GM23338 (cell line): ENCODE measurements around the gene TMEM59. TPM values are rescaled to one million over a fixed set of nuclear protein-coding genes. Genes with fewer than 3 reads are reported as not detected.

Experiments
- ATAC-seq: fragments of 200-7000 bp; cut with Tn5 transposase; 3 replicates; pipeline ENCODE4 v1.9.1; 2020
- DNase-seq: peaks from one replicate; pipeline ENCODE4 v3.0.0-alpha.2; 2015; ENCODE audit warnings: low spot score
- H2AFZ ChIP-seq: fragments of 200-600 bp; sonication (generic); 2 replicates; pipeline ENCODE4 v1.8.0; 2016; ENCODE audit warnings: antibody characterized with exemption, mild to moderate bottlenecking, moderate library complexity
- H3F3A ChIP-seq: fragments of 200-600 bp; sonication (generic); replicated peaks from 2 replicates; pipeline ENCODE4 v1.8.0; 2017; ENCODE audit warnings: antibody characterized with exemption, mixed run types, low read depth
- H3K27ac ChIP-seq: fragments of 200-600 bp; sonication (generic); 2 replicates; pipeline ENCODE4 v1.6.1; 2016; ENCODE audit warnings: low read depth
- H3K27me3 ChIP-seq: fragments of 200-600 bp; sonication (generic); 2 replicates; pipeline ENCODE4 v1.8.0; 2016; ENCODE audit warnings: mild to moderate bottlenecking, mixed run types, moderate library complexity; ENCODE audit not compliant: insufficient read depth
- H3K36me3 ChIP-seq: fragments of 200-600 bp; sonication (generic); 2 replicates; pipeline ENCODE4 v1.8.0; 2016; ENCODE audit warnings: mild to moderate bottlenecking; ENCODE audit not compliant: insufficient read depth
- H3K4me1 ChIP-seq: fragments of 200-600 bp; sonication (generic); 2 replicates; pipeline ENCODE4 v1.8.0; 2016; ENCODE audit warnings: mild to moderate bottlenecking, moderate library complexity; ENCODE audit not compliant: insufficient read depth
- H3K4me2 ChIP-seq: fragments of 200-600 bp; sonication (generic); 2 replicates; pipeline ENCODE4 v1.7.1; 2017; ENCODE audit warnings: mixed run types
- H3K4me3 ChIP-seq: fragments of 200-600 bp; sonication (generic); 2 replicates; pipeline ENCODE4 v1.6.1; 2016; ENCODE audit warnings: mixed run types
- H3K79me2 ChIP-seq: fragments of 200-600 bp; sonication (generic); replicated peaks from 2 replicates; pipeline ENCODE4 v1.8.0; 2017; ENCODE audit warnings: mild to moderate bottlenecking; ENCODE audit not compliant: insufficient read depth
- H3K9me2 ChIP-seq: fragments of 200-600 bp; sonication (generic); 2 replicates; pipeline ENCODE4 v1.8.0; 2017; ENCODE audit not compliant: insufficient read depth
- H4K20me1 ChIP-seq: fragments of 200-600 bp; sonication (generic); replicated peaks from 2 replicates; pipeline ENCODE4 v1.8.0; 2017; ENCODE audit warnings: mild to moderate bottlenecking; ENCODE audit not compliant: insufficient read depth
- H3K27ac Mint-ChIP-seq: 2 replicates; pipeline ENCODE4 v1.8.0; 2020; ENCODE audit warnings: inconsistent platforms, mild to moderate bottlenecking, moderate library complexity, mixed read lengths
- H3K27me3 Mint-ChIP-seq: 3 replicates; pipeline ENCODE4 v1.8.0; 2022; ENCODE audit warnings: low read depth, mild to moderate bottlenecking, moderate library complexity, mixed read lengths, inconsistent platforms; ENCODE audit not compliant: insufficient read depth, poor library complexity
- H3K36me3 Mint-ChIP-seq: 3 replicates; pipeline ENCODE4 v1.8.0; 2021; ENCODE audit warnings: low read depth, mild to moderate bottlenecking, inconsistent platforms, moderate library complexity, mixed read lengths
- H3K4me1 Mint-ChIP-seq: 3 replicates; pipeline ENCODE4 v1.8.0; 2020; ENCODE audit warnings: mild to moderate bottlenecking, inconsistent platforms, mixed read lengths
- H3K4me3 Mint-ChIP-seq: 3 replicates; pipeline ENCODE4 v1.8.0; 2021; ENCODE audit warnings: moderate library complexity, mild to moderate bottlenecking, inconsistent platforms, mixed read lengths
- H3K9me3 Mint-ChIP-seq: 3 replicates; pipeline ENCODE4 v1.8.0; 2020; ENCODE audit warnings: moderate library complexity, mild to moderate bottlenecking, inconsistent platforms, mixed read lengths
- CREB1 ChIP-seq: fragments of 250-450 bp; sonication (Bioruptor Pico); IDR thresholded peaks from 2 replicates; pipeline ENCODE4 v1.5.0; 2020; ENCODE audit warnings: low read depth, mild to moderate bottlenecking, moderate library complexity
- ETS1 ChIP-seq: IDR thresholded peaks from 2 replicates; pipeline ENCODE4 v1.6.1; 2016; ENCODE audit warnings: antibody characterized with exemption
- EZH2 ChIP-seq: fragments of 200-600 bp; sonication (generic); IDR thresholded peaks from one replicate; pipeline ENCODE4 v1.8.0; 2017; ENCODE audit warnings: antibody characterized with exemption, mild to moderate bottlenecking, low read depth; ENCODE audit not compliant: unreplicated experiment
- EZH2phosphoT487 ChIP-seq: fragments of 200-600 bp; sonication (generic); IDR thresholded peaks from one replicate; pipeline ENCODE4 v1.8.1; 2018; ENCODE audit warnings: antibody characterized with exemption; ENCODE audit not compliant: unreplicated experiment
- JUNB ChIP-seq: IDR thresholded peaks from one replicate; pipeline ENCODE4 v1.6.1; 2016; ENCODE audit warnings: antibody characterized with exemption; ENCODE audit not compliant: unreplicated experiment
- NANOG ChIP-seq: IDR thresholded peaks from 2 replicates; pipeline ENCODE4 v1.6.1; 2016; ENCODE audit warnings: antibody characterized with exemption, borderline replicate concordance
- POLR2AphosphoS5 ChIP-seq: IDR thresholded peaks from 2 replicates; pipeline ENCODE4 v1.6.1; 2016; ENCODE audit warnings: antibody characterized with exemption, low read depth
- STAT1 ChIP-seq: IDR thresholded peaks from one replicate; pipeline ENCODE4 v1.6.1; 2016; ENCODE audit warnings: antibody characterized with exemption; ENCODE audit not compliant: unreplicated experiment
- ZNF331 ChIP-seq: fragments of 250-450 bp; sonication (Bioruptor Pico); IDR thresholded peaks from 2 replicates; pipeline ENCODE4 v1.5.0; 2020; ENCODE audit warnings: low read depth, mild to moderate bottlenecking, moderate library complexity
- long read RNA-seq: library from polyadenylated mRNA; unstranded; transcript quantifications from one replicate; pipeline ENCODE4 v2.0.0, GENCODE V29; 2020; ENCODE audit not compliant: unreplicated experiment
- polyA plus RNA-seq: library from polyadenylated mRNA; unstranded; fragments of >200 nt; fragmentation: Nextera tagmentation; extraction: Ambion mirVana; gene quantifications from 2 replicates; pipeline ENCODE4 v1.2.1, GENCODE V29; 2016
- total RNA-seq: library from RNA; depleted of rRNA; stranded (reverse); fragments of >200 nt; shearing (Covaris generic); gene quantifications from 2 replicates; pipeline ENCODE4 v1.2.3, GENCODE V29; 2014; rRNA removed
- TF ChIP-seq, protein P1 (sequence below), 2 experiments: fragments of 200-600 bp in 1 of 2; sonication (generic) in 1 of 2; conservative IDR thresholded peaks; 2 replicates each; pipeline versions ENCODE4 v1.5.1 to v1.6.1; 2016 to 2017; ENCODE audit warnings: antibody characterized with exemption in 2 of 2, low read depth in 2 of 2, mild to moderate bottlenecking in 2 of 2, moderate library complexity in 1 of 2

The TMEM59 gene
- total RNA-seq (81.9 and 91.6 TPM in 2 replicates), polyA plus RNA-seq (117 and 132 TPM in 2 replicates)
- long read RNA-seq, full-length matches to known transcripts = 70 of 102 reads
- long read RNA-seq, partial matches to known transcripts = 0 of 102 reads
- long read RNA-seq, other reads (novel, unspliced or antisense) = 32 of 102 reads

- H3F3A ChIP-seq = no peaks in the 10 kb centered on the region
- H3K27ac Mint-ChIP-seq = no peak within 1 kb of the TSS; the same call in 1 of the 2 replicates
These were observed at the start of gene TMEM59, which contains the start of gene TCEANC2 for GRCh38 chr1:54052934-54053744. Gene TMEM59 (minus strand): TSS chr1:54053204. CDS start chr1:54053188, 16 bp downstream. Gene TCEANC2 (plus strand): TSS chr1:54053608. CDS start chr1:54054423, 815 bp downstream.

DNA sequence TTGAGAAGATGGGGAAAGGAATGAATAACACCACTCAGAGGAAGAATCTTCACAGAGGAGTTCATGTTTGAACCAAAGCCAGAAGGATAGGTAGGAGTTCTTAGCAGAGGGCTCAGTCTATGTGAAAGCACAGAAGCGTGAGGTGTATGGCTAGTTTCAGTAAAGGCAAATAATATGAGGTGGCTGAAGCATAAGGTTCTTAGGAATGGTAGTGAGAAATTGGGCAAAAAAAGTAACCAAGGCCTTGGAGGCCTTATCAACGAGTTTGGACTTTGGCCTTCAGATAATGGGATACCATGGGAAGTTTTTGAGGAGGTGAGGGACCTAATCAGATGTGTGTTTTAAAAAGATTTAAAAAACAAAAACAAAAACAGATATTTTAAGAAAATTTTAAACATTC lies 47.5 kb upstream of the TMEM59 start:
- 0 out of 2 replicates have a peak, but pooled peaks cover 4% of the 10 kb centered on the region for H3K4me1 ChIP-seq
- ATAC-seq = no peak
- no peak overlapping the region for H3K4me2 ChIP-seq
- H3K9me3 Mint-ChIP-seq = no peaks in the 10 kb centered on the region
- no peak for DNase-seq
- H3K27ac Mint-ChIP-seq = no peak overlapping the region
- no peaks in the 10 kb centered on the region for H3K36me3 Mint-ChIP-seq
- no peaks in the 10 kb centered on the region for H3F3A ChIP-seq
- peaks cover 2% of the 10 kb centered on the region for H3K27me3 Mint-ChIP-seq
- H3K27ac ChIP-seq = no peak overlapping the region
- no peaks in the 10 kb centered on the region for H3K27me3 ChIP-seq
- peaks cover 6% of the 10 kb centered on the region; the same call in 1 of the 2 replicates for H3K9me2 ChIP-seq
- H3K79me2 ChIP-seq = no peaks in the 10 kb centered on the region
- no peak overlapping the region for H3K4me3 Mint-ChIP-seq
- no peaks in the 10 kb centered on the region for H4K20me1 ChIP-seq
- H3K36me3 ChIP-seq = no peaks in the 10 kb centered on the region
- H3K4me3 ChIP-seq = no peak overlapping the region
- H3K4me1 Mint-ChIP-seq = peaks cover 12% of the 10 kb centered on the region
- H2AFZ ChIP-seq = no peak overlapping the region
- TF ChIP-seq EZH2phosphoT487 (no peak), EZH2 (no peak), ETS1 (no peak), POLR2AphosphoS5 (no peak), JUNB (no peak), STAT1 (no peak), NANOG (no peak), ZNF331 (no peak)
- TF ChIP-seq, protein P1, sequence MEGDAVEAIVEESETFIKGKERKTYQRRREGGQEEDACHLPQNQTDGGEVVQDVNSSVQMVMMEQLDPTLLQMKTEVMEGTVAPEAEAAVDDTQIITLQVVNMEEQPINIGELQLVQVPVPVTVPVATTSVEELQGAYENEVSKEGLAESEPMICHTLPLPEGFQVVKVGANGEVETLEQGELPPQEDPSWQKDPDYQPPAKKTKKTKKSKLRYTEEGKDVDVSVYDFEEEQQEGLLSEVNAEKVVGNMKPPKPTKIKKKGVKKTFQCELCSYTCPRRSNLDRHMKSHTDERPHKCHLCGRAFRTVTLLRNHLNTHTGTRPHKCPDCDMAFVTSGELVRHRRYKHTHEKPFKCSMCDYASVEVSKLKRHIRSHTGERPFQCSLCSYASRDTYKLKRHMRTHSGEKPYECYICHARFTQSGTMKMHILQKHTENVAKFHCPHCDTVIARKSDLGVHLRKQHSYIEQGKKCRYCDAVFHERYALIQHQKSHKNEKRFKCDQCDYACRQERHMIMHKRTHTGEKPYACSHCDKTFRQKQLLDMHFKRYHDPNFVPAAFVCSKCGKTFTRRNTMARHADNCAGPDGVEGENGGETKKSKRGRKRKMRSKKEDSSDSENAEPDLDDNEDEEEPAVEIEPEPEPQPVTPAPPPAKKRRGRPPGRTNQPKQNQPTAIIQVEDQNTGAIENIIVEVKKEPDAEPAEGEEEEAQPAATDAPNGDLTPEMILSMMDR (conservative IDR thresholded peaks at IDR 0.05; ENCODE audit: low read depth in 2 of 2) = no peak

More at GRCh38 chr1:54052934-54053744, at the start of gene TMEM59, which contains the start of gene TCEANC2:
- Mint-ChIP-seq H3K4me3 (no peak within 1 kb of the TSS), H3K36me3 (no peaks in the 10 kb centered on the region), H3K27me3 (no peaks in the 10 kb centered on the region), H3K4me1 (peaks cover 7% of the 10 kb centered on the region; the same call in 1 of the 3 replicates), H3K9me3 (no peaks in the 10 kb centered on the region)
- Histone ChIP-seq H2AFZ (peak within 1 kb of the TSS; percentile 74), H3K79me2 (peaks cover 47% of the 10 kb centered on the region), H3K27me3 (no peaks in the 10 kb centered on the region), H3K4me2 (peak within 1 kb of the TSS; percentile 90), H3K4me1 (peaks cover 16% of the 10 kb centered on the region), H4K20me1 (peaks cover 11% of the 10 kb centered on the region; the same call in 1 of the 2 replicates), H3K9me2 (no peaks in the 10 kb centered on the region), H3K27ac (peak within 1 kb of the TSS; percentile 94), H3K36me3 (no peaks in the 10 kb centered on the region), H3K4me3 (peak within 1 kb of the TSS; percentile 94)
- no peak for TF ChIP-seq NANOG
- TF ChIP-seq EZH2phosphoT487 = no peak
- TF ChIP-seq POLR2AphosphoS5 = peak; percentile 75
- TF ChIP-seq CREB1 = peak; percentile 27; the same call in 1 of the 2 replicates
- peak; percentile 99 for TF ChIP-seq ETS1
- peak; percentile 95 for ATAC-seq
- DNase-seq = peak; percentile 99
